Epithelial cell of esophagus (primary cell): ENCODE measurements around the gene ATP1B3.
"Not testable (repeated sequence)": the region's sequence is repeated elsewhere in the genome, so short reads cannot be mapped to it uniquely, and the experiment has no call there.

Experiments
- DNase-seq: peaks from one replicate; pipeline ENCODE4 v3.0.0; 2010; ENCODE audit warnings: low read depth
- H3K4me3 ChIP-seq: 2 replicates; pipeline ENCODE4 v1.5.1; 2011; ENCODE audit warnings: mild to moderate bottlenecking, low read length, control low read depth
- CTCF ChIP-seq: IDR thresholded peaks from 2 replicates; pipeline ENCODE4 v1.5.1; 2011; ENCODE audit warnings: low read depth, mild to moderate bottlenecking, low read length, control low read depth, inconsistent platforms; ENCODE audit not compliant: insufficient read depth; ENCODE audit errors: missing control alignments

Gene ATP1B3

GRCh38 chr3:141971571-141971970, 95.1 kb downstream of the ATP1B3 start:
- TF ChIP-seq CTCF = no peak
- no peak for DNase-seq
- H3K4me3 ChIP-seq = no peak overlapping the region

DNA sequence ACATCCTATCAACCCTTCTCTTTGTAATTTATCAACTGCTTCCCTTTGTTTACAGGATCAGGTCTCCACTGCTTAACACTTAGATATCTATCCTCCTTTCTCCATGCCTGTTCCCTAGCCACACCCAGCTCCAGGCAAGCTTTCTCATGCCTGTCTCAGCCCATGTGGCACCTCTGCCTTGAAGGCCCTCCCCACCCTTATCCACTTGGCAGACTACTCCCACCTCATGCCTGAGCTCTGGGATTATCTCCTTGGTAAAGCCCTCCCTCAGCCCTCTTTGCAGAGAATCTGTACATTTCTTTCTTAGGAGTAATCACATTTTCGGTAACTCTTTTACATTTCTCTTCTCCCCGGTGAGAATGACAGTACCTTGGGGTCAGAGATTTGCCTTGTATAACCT, 96.0 kb downstream of the ATP1B3 start:
- TF ChIP-seq CTCF = no peak
- peak; percentile 57 for DNase-seq
- H3K4me3 ChIP-seq = no peak overlapping the region

DNA sequence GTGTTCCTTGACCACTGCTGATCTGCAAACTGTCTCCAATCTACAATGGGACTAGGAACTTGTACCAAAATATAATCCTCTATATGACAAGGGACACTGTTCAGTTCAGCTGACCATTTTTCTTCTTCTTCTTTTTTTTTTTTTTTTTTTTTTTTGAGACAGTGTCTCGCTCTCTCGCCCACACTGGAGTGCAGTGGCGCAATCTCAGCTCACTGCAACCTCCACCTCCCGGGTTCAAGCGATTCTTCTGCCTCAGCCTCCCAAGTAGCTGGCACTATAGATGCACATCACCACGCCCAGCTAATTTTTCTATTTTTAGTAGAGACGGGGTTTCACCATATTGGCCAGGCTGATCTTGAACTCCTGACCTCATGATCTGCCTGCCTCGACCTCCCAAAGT, 98.3 kb downstream of the ATP1B3 start:
- DNase-seq, H3K4me3 ChIP-seq: not testable (repeated sequence)
